ENCODE results near the gene ANKRD33B. TPM values are rescaled to one million over a fixed set of nuclear protein-coding genes. Genes with fewer than 3 reads are reported as not detected.

The ANKRD33B gene
- total and polyA plus RNA-seq, 2 of the 13 experiments (the other 11 are each of a cell fraction or from before 2014, with no cell fraction given) = 0.02 TPM; not detected in 1

- Histone ChIP-seq H3K27ac (ENCODE audit: extremely low read length, insufficient read depth, low read length) (no peak overlapping the region), H3K4me2 (ENCODE audit: low read depth, low read length) (no peak overlapping the region), H3K9ac (ENCODE audit: insufficient read depth, low read depth, low read length) (no peak overlapping the region), H3K4me1 (ENCODE audit: insufficient read depth, low read length) (no peaks in the 10 kb centered on the region), H3K79me2 (ENCODE audit: insufficient read depth, low read length) (no peaks in the 10 kb centered on the region), H4K20me1 (ENCODE audit: insufficient read depth, low read length) (no peaks in the 10 kb centered on the region), H3K9me3 (ENCODE audit: low read length) (no peaks in the 10 kb centered on the region), H3K4me3 (replicated peaks in 1 of 3; ENCODE audit: insufficient read depth in 1 of 3, low read depth in 2 of 3, low read length in 3 of 3) (no peak overlapping the region), H2AFZ (ENCODE audit: low read length) (no peak overlapping the region), H3K27me3 (ENCODE audit: control insufficient read depth in 1 of 2, insufficient read depth in 2 of 2, low read length in 2 of 2) (peaks cover 1 to 4% of the 10 kb centered on the region in 2 experiments; a peak in 2 of 5 replicates), H3K36me3 (replicated peaks in 1 of 2; ENCODE audit: control insufficient read depth in 1 of 2, insufficient read depth in 2 of 2, low read length in 2 of 2) (no peaks in the 10 kb centered on the region)
- WGBS (ENCODE audit: low lambda C conversion rate) = 44% methylated on average over 9 of the region's 10 CpGs
- CTCF ChIA-PET (ENCODE audit: low intra/inter-chr PET ratio, low total read pairs) = no interaction called here
- POLR2A ChIA-PET = no interaction called here
- DNase-seq (ENCODE audit: low spot score) (no peak), FAIRE-seq (no peak), ATAC-seq (no peak)
- in situ Hi-C loops (cut with HindIII; ENCODE audit: extremely low pct_ligation_motif_present, low pct_unique_long_range_greater_than_20kb) = no loop called here
- TF ChIP-seq ZNF704 (CRISPR knock-in tag; IDR thresholded peaks at IDR 0.05; ENCODE audit: borderline replicate concordance) = no peak
- TF ChIP-seq GZF1 (CRISPR knock-in tag; IDR thresholded peaks at IDR 0.05) = no peak
- no peak for TF ChIP-seq ZNF563 (CRISPR knock-in tag; IDR thresholded peaks at IDR 0.05)
- no peak for TF ChIP-seq ARHGAP35 (CRISPR knock-in tag; IDR thresholded peaks at IDR 0.05; ENCODE audit: borderline replicate concordance)
- peak; percentile 77 for TF ChIP-seq CREB1 (IDR thresholded peaks at IDR 0.05)
- no peak for TF ChIP-seq CREB1 (CRISPR knock-in tag; IDR thresholded peaks at IDR 0.05)
- TF ChIP-seq ATF7 (IDR thresholded peaks at IDR 0.05) = peak; percentile 19; the same call in 1 of the 2 replicates
- no peak for TF ChIP-seq ATF7 (CRISPR knock-in tag; IDR thresholded peaks at IDR 0.05)
- BruUV-seq (replicated peaks) = no TSS peak
- intact Hi-C loops (cut with micrococcal nuclease; ENCODE audit: unreplicated experiment) = no loop called here
Observed at GRCh38 chr5:10617103-10617502, 53.2 kb downstream of the ANKRD33B start.

- Histone ChIP-seq H4K20me1 (ENCODE audit: insufficient read depth, low read length) (no peaks in the 10 kb centered on the region), H3K36me3 (replicated peaks in 1 of 2; ENCODE audit: control insufficient read depth in 1 of 2, insufficient read depth in 2 of 2, low read length in 2 of 2) (no peaks in the 10 kb centered on the region), H3K4me2 (ENCODE audit: low read depth, low read length) (no peak overlapping the region), H3K4me3 (replicated peaks in 1 of 3; ENCODE audit: insufficient read depth in 1 of 3, low read depth in 2 of 3, low read length in 3 of 3) (no peak overlapping the region), H3K4me1 (ENCODE audit: insufficient read depth, low read length) (no peaks in the 10 kb centered on the region), H3K9me3 (ENCODE audit: low read length) (no peaks in the 10 kb centered on the region), H2AFZ (ENCODE audit: low read length) (no peak overlapping the region), H3K27me3 (ENCODE audit: control insufficient read depth in 1 of 2, insufficient read depth in 2 of 2, low read length in 2 of 2) (peaks cover 1 to 7% of the 10 kb centered on the region in 2 experiments; a peak in 2 of 5 replicates), H3K79me2 (ENCODE audit: insufficient read depth, low read length) (no peaks in the 10 kb centered on the region), H3K27ac (ENCODE audit: extremely low read length, insufficient read depth, low read length) (no peak overlapping the region), H3K9ac (ENCODE audit: insufficient read depth, low read depth, low read length) (no peak overlapping the region)
- no TSS peak for BruUV-seq (replicated peaks)
- CTCF ChIA-PET (ENCODE audit: low intra/inter-chr PET ratio, low total read pairs) = no interaction called here
- in situ Hi-C loops (cut with HindIII; ENCODE audit: extremely low pct_ligation_motif_present, low pct_unique_long_range_greater_than_20kb) (no loop called here), intact Hi-C loops (cut with micrococcal nuclease; ENCODE audit: unreplicated experiment) (no loop called here)
- POLR2A ChIA-PET = no interaction called here
- 58% methylated on average over 8 of the region's 17 CpGs for WGBS (ENCODE audit: low lambda C conversion rate)
- FAIRE-seq = no peak
- no peak for ATAC-seq
- DNase-seq (ENCODE audit: low spot score) = no peak
- TF ChIP-seq ZNF776 (CRISPR knock-in tag; IDR thresholded peaks at IDR 0.05) (no peak), SMARCE1 (IDR thresholded peaks at IDR 0.05; ENCODE audit: borderline replicate concordance) (no peak), ZNF800 (CRISPR knock-in tag; IDR thresholded peaks at IDR 0.05) (no peak), MEF2D (CRISPR knock-in tag; IDR thresholded peaks at IDR 0.05) (no peak), ZNF550 (CRISPR knock-in tag; IDR thresholded peaks at IDR 0.05; ENCODE audit: borderline replicate concordance) (no peak), TMF1 (CRISPR knock-in tag; IDR thresholded peaks at IDR 0.05; ENCODE audit: low read depth) (no peak), SIX1 (CRISPR knock-in tag; IDR thresholded peaks at IDR 0.05; ENCODE audit: borderline replicate concordance) (no peak)
Observed at GRCh38 chr5:10618311-10618710, 54.4 kb downstream of the ANKRD33B start.
